Spleen (tissue), 11 donors: ENCODE results near the gene FAM76B. TPM values are rescaled to one million over a fixed set of nuclear protein-coding genes. Genes with fewer than 3 reads are reported as not detected.

Experiments
- DNase-seq: peaks from one replicate; pipeline ENCODE4 v3.0.0-alpha.2; 2020
- H3K27ac ChIP-seq, 8 donors: fragments of 200-600 bp; sonication (generic) in 7 of 8; 1 replicate in 4 of 8; 2 replicates in 4 of 8; pipeline versions ENCODE4 v1.5.0 to v1.8.0; 2016 to 2021; ENCODE audit warnings: inconsistent platforms in 4 of 8, mild to moderate bottlenecking in 4 of 8, moderate library complexity in 1 of 8
- H3K27me3 ChIP-seq, 7 donors: fragments of 200-600 bp; sonication (generic) in 6 of 7; replicated peaks in 1 of 7; 1 replicate in 4 of 7; 2 replicates in 3 of 7; pipeline versions ENCODE4 v1.5.0 to v1.8.0; 2016 to 2021; ENCODE audit warnings: inconsistent platforms in 3 of 7, mild to moderate bottlenecking in 1 of 7
- H3K36me3 ChIP-seq, 6 donors: fragments of 200-600 bp; sonication (generic) in 5 of 6; 1 replicate in 4 of 6; 2 replicates in 2 of 6; pipeline versions ENCODE4 v1.5.0 to v1.8.0; 2016 to 2021; ENCODE audit warnings: inconsistent platforms in 2 of 6
- H3K4me1 ChIP-seq, 6 donors: fragments of 200-600 bp; sonication (generic) in 5 of 6; 1 replicate in 3 of 6; 2 replicates in 3 of 6; pipeline versions ENCODE4 v1.5.0 to v1.8.0; 2016 to 2021; ENCODE audit warnings: inconsistent platforms in 3 of 6
- H3K4me3 ChIP-seq, 8 donors: fragments of 200-600 bp; sonication (generic) in 7 of 8; 1 replicate in 4 of 8; 2 replicates in 4 of 8; pipeline versions ENCODE4 v1.5.0 to v1.8.0; 2016 to 2021; ENCODE audit warnings: inconsistent platforms in 4 of 8, mild to moderate bottlenecking in 4 of 8, moderate library complexity in 2 of 8
- H3K9me3 ChIP-seq, 8 donors: fragments of 200-600 bp; sonication (generic) in 7 of 8; 1 replicate in 4 of 8; 2 replicates in 4 of 8; pipeline versions ENCODE4 v1.5.0 to v1.8.0; 2016 to 2021; ENCODE audit warnings: inconsistent platforms in 4 of 8
- POLR2A ChIP-seq, 3 donors: fragments of 450-650 bp; IDR thresholded peaks; one replicate each; pipeline ENCODE4 v1.5.1; 2017; ENCODE audit warnings: antibody characterized with exemption in 3 of 3, mild to moderate bottlenecking in 1 of 3
- POLR2AphosphoS5 ChIP-seq, 3 donors: sonication (generic); formaldehyde crosslinking; IDR thresholded peaks; one replicate each; pipeline ENCODE4 v1.5.1; 2017; ENCODE audit warnings: antibody characterized with exemption in 3 of 3
- WGBS, 5 donors: extraction: QIAGEN DNeasy Blood & Tissue Kit in 3 of 5; methylation state at CpG; one replicate each; pipeline versions ENCODE4 v1.1.5 to v1.1.7; 2013 to 2018; 5-methylcytosine and 5-hydroxymethylcytosine counted together
- intact Hi-C: fragments of 100-400 bp; cut with DNase I; formaldehyde crosslinking; loops from one replicate; pipeline ENCODE4 v1.15.0; 2023; ENCODE audit warnings: low total_unique reads
- polyA plus RNA-seq, 3 donors: library from polyadenylated mRNA; stranded (reverse); fragments of 200-250 nt; gene quantifications; one replicate each; pipeline ENCODE4 v1.2.1, GENCODE V29; 2013
- total RNA-seq, 7 donors: library from RNA; depleted of rRNA in 3 of 7; stranded (reverse); fragments of >200 nt in 3 of 7; fragmentation: NEBNext Ultra II Directional in 4 of 7; extraction: Animal tissue kit (Norgen Biotek cat#: 25700) in 4 of 7; gene quantifications; one replicate each; pipeline versions ENCODE4 v1.1.0 to v1.2.1, GENCODE V29; 2016 to 2021
- TF ChIP-seq, protein P1 (sequence below), 11 experiments: fragments of 200-600 bp in 7 of 11; fragments of 450-650 bp in 4 of 11; sonication (generic) in 4 of 11; IDR thresholded peaks in 8 of 11; conservative IDR thresholded peaks in 3 of 11; 1 replicate in 7 of 11; 2 replicates in 4 of 11; pipeline versions ENCODE4 v1.4.0 to v1.8.0; 2016 to 2021; ENCODE audit warnings: antibody characterized with exemption in 11 of 11, inconsistent platforms in 4 of 11, mild to moderate bottlenecking in 1 of 11
- donor health status: healthy with polysubstance abuse.
- donor health status: DM: no; HTN: no; CAD: no; lungs with moderate emphysema.
- donor health status: DM: no; HTN: no; CAD: no.
- donor health status: Bipolar disorder and iron deficiency.
- donor health status: healthy.
- donor health status: DM: no; HTN: no; CAD: no.
- donor health status: DM: yes; HTN: yes; CAD: no.

The FAM76B gene
- total and polyA plus RNA-seq, 10 donors, result 15.9 to 47.4 (median 35.7) TPM

DNA sequence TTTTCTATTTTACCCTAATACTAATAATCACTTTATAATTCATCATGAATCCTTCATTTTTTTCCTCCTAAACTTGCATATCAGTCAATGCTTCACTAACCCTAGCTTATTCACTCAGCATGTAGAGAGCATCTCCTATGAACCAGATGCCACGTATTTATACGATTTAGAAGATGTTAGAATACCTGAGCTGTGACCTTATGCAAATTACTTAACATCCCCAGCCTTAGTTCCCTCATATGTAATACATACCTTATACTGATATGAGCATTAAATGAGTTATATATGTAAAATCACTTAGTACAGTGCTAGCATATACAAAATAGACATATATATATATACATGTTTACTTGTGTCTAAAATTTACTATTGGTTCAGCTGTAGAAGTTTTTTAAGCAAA is 9.0 kb downstream of the FAM76B start:
- Histone ChIP-seq H3K27ac (no peak overlapping the region), H3K9me3 (no peaks in the 10 kb centered on the region), H3K4me3 (no peak overlapping the region), H3K27me3 (no peaks in the 10 kb centered on the region), H3K4me1 (peaks cover 0 to 50% (median 6%) of the 10 kb centered on the region in 6 donors), H3K36me3 (peaks cover under 1 to 100% (median 75%) of the 10 kb centered on the region in 6 donors)
- 65 to 87% (median 74%) methylated on average over 2 of the region's 2 CpGs for WGBS, 5 donors
- TF ChIP-seq, protein P1, sequence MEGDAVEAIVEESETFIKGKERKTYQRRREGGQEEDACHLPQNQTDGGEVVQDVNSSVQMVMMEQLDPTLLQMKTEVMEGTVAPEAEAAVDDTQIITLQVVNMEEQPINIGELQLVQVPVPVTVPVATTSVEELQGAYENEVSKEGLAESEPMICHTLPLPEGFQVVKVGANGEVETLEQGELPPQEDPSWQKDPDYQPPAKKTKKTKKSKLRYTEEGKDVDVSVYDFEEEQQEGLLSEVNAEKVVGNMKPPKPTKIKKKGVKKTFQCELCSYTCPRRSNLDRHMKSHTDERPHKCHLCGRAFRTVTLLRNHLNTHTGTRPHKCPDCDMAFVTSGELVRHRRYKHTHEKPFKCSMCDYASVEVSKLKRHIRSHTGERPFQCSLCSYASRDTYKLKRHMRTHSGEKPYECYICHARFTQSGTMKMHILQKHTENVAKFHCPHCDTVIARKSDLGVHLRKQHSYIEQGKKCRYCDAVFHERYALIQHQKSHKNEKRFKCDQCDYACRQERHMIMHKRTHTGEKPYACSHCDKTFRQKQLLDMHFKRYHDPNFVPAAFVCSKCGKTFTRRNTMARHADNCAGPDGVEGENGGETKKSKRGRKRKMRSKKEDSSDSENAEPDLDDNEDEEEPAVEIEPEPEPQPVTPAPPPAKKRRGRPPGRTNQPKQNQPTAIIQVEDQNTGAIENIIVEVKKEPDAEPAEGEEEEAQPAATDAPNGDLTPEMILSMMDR (IDR thresholded peaks at IDR 0.05 in 8 of 11, conservative IDR thresholded peaks at IDR 0.05 in 3 of 11), result no peak
- TF ChIP-seq POLR2AphosphoS5 (IDR thresholded peaks at IDR 0.05) (no peak), POLR2A (IDR thresholded peaks at IDR 0.05) (no peak)
- intact Hi-C loops, result no loop called here
- no peak for DNase-seq

DNA sequence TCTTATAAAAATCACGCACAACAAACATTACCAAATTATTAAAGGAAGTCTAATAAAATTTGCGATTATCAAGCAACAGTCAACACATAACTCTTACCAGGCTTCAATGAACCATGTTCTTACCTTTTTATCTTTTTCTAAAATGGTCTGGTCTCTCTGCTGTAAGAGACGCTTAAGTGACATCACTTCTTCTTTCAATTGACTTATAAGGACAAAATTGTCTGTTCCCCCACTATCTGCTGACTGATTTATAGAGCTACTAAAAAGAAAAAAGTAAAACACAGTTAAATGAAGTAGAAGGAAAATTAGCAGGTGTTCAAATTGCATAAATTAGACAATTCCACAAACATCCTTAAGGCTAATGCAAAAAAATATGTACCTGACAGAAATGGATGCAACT is 10.9 kb downstream of the FAM76B start:
- no peak for DNase-seq
- TF ChIP-seq POLR2A (IDR thresholded peaks at IDR 0.05) (no peak), POLR2AphosphoS5 (IDR thresholded peaks at IDR 0.05) (no peak)
- TF ChIP-seq, protein P1 (IDR thresholded peaks at IDR 0.05 in 8 of 11, conservative IDR thresholded peaks at IDR 0.05 in 3 of 11), result no peak
- intact Hi-C loops, result no loop called here
- WGBS, 5 donors, result 73 to 88% (median 80%) methylated on average over 3 of the region's 3 CpGs
- Histone ChIP-seq H3K9me3 (no peaks in the 10 kb centered on the region), H3K27me3 (no peaks in the 10 kb centered on the region), H3K4me1 (peaks cover 0 to 33% (median 6%) of the 10 kb centered on the region in 6 donors), H3K4me3 (no peak overlapping the region), H3K27ac (no peak overlapping the region), H3K36me3 (peaks cover 5 to 100% (median 74%) of the 10 kb centered on the region in 6 donors)

DNA sequence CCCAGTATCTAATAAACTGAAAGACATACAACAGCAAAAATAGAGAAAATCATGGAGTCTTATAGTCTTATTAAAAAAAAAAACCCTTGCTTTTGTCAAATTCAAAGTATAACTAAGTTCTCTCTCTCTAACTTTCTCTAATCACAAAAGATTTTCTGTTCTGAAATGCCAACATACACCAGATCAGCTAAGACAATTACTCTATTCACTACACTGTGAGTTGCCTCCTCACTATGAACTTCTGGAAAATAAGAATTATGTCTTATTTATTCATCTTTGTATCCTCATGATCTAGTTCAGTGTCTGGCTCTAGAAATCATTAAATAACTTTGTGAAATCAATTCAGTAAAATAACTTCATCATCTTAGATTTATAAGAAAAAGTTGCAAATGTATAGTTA is 12.7 kb downstream of the FAM76B start:
- DNase-seq, result no peak

DNA sequence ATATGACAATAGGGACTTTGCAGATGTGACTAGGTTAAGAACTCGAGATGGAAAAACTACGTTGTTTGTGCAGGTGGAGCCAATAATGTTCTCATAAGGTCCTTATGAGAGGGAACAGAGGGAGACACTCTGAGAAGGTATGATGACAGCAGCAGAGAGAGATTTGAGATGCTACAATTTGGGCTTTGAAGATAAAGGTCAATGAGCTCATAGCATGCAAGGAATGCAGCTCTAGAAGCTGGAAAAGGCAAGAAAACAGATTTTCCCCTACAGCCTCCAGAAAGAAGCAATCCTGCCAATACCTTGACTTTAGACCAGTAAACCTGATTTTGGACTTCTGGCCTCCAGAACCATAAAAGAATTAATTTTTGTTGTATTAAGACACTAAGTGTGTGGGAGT is 21.1 kb downstream of the FAM76B start:
- intact Hi-C loops, result loop anchor here (5.0 to 10.0 kb wide), 2 partner anchors 616 to 694 kb away; no protein-coding TSS in a partner anchor
- Histone ChIP-seq H3K27ac (no peak overlapping the region), H3K36me3 (peaks cover 0 to 55% (median 22%) of the 10 kb centered on the region in 6 donors), H3K9me3 (no peaks in the 10 kb centered on the region), H3K27me3 (no peaks in the 10 kb centered on the region), H3K4me1 (peaks cover 0 to 12% (median 3%) of the 10 kb centered on the region in 6 donors), H3K4me3 (no peak overlapping the region)
- no peak for DNase-seq
- 83 to 93% (median 89%) methylated on average over 2 of the region's 2 CpGs for WGBS, 5 donors
- TF ChIP-seq, protein P1 (IDR thresholded peaks at IDR 0.05 in 8 of 11, conservative IDR thresholded peaks at IDR 0.05 in 3 of 11), result no peak
- peak in 1 of 3 donors; percentile 10 for TF ChIP-seq POLR2AphosphoS5 (IDR thresholded peaks at IDR 0.05)
- no peak for TF ChIP-seq POLR2A (IDR thresholded peaks at IDR 0.05)

More for the DNA sequence above, 12.7 kb downstream of the FAM76B start:
- no peak overlapping the region for H3K4me3 ChIP-seq
- H3K4me1 ChIP-seq, result peaks cover 0 to 16% (median 5%) of the 10 kb centered on the region in 6 donors
- no peaks in the 10 kb centered on the region for H3K27me3 ChIP-seq
- no peak overlapping the region for H3K27ac ChIP-seq
- no peaks in the 10 kb centered on the region for H3K9me3 ChIP-seq
- intact Hi-C loops, result no loop called here
- TF ChIP-seq POLR2AphosphoS5 (IDR thresholded peaks at IDR 0.05) (no peak), POLR2A (IDR thresholded peaks at IDR 0.05) (no peak)
- TF ChIP-seq, protein P1 (IDR thresholded peaks at IDR 0.05 in 8 of 11, conservative IDR thresholded peaks at IDR 0.05 in 3 of 11), result no peak
- H3K36me3 ChIP-seq, result peaks cover 5 to 100% (median 67%) of the 10 kb centered on the region in 6 donors
